Brain microvascular endothelial cell (primary cell): ENCODE data around the gene IGHMBP2.

Experiments
- DNase-seq: peaks from one replicate; pipeline ENCODE4 v3.0.0-alpha.2; 2020
- H3K27ac ChIP-seq: fragments of 250-450 bp; sonication (Bioruptor Pico); 2 replicates; pipeline ENCODE4 v1.5.1; 2020; ENCODE audit warnings: mild to moderate bottlenecking, moderate library complexity
- H3K27me3 ChIP-seq: fragments of 250-450 bp; sonication (Bioruptor Pico); replicated peaks from 2 replicates; pipeline ENCODE4 v1.5.1; 2020; ENCODE audit warnings: mild to moderate bottlenecking
- H3K36me3 ChIP-seq: fragments of 250-450 bp; sonication (Bioruptor Pico); replicated peaks from 2 replicates; pipeline ENCODE4 v1.5.1; 2020; ENCODE audit warnings: mild to moderate bottlenecking
- H3K4me3 ChIP-seq: 2 replicates; pipeline ENCODE4 v1.5.1; 2011; ENCODE audit warnings: low read depth, mild to moderate bottlenecking, control low read depth, low read length, moderate library complexity
- CTCF ChIP-seq: IDR thresholded peaks from 2 replicates; pipeline ENCODE4 v1.5.1; 2011; ENCODE audit warnings: low read depth, mild to moderate bottlenecking, moderate library complexity, low read length, control low read depth, inconsistent platforms; ENCODE audit errors: missing control alignments
- in situ Hi-C: cut with HindIII; loops from 2 replicates; pipeline ENCODE4 v1.10.0; 2017; ENCODE audit warnings: low sequenced_read_pairs, low pct_ligation_motif_present

The IGHMBP2 gene

GRCh38 chr11:68912254-68912653 is 8.6 kb downstream of the IGHMBP2 start:
- Histone ChIP-seq H3K4me3 (no peak overlapping the region), H3K27ac (no peak overlapping the region), H3K36me3 (peaks cover 48% of the 10 kb centered on the region), H3K27me3 (no peaks in the 10 kb centered on the region)
- peak; percentile 29 for DNase-seq
- in situ Hi-C loops: no loop called here
- no peak for TF ChIP-seq CTCF

- DNase-seq: no peak
- no peak overlapping the region for H3K27ac ChIP-seq
- no peak overlapping the region for H3K4me3 ChIP-seq
- H3K36me3 ChIP-seq: peaks cover 50% of the 10 kb centered on the region
- in situ Hi-C loops: no loop called here
- no peaks in the 10 kb centered on the region for H3K27me3 ChIP-seq
- TF ChIP-seq CTCF: no peak
Observed at GRCh38 chr11:68913188-68913587, 9.5 kb downstream of the IGHMBP2 start.

GRCh38 chr11:68914761-68915160 is 11.1 kb downstream of the IGHMBP2 start:
- no peak for DNase-seq
- TF ChIP-seq CTCF: no peak
- in situ Hi-C loops: no loop called here
- Histone ChIP-seq H3K27ac (no peak overlapping the region), H3K36me3 (peaks cover 51% of the 10 kb centered on the region), H3K27me3 (no peaks in the 10 kb centered on the region), H3K4me3 (no peak overlapping the region)

GRCh38 chr11:68916439-68916838 is 12.7 kb downstream of the IGHMBP2 start:
- Histone ChIP-seq H3K27ac (no peak overlapping the region), H3K36me3 (peaks cover 41% of the 10 kb centered on the region), H3K4me3 (no peak overlapping the region), H3K27me3 (no peaks in the 10 kb centered on the region)
- no peak for DNase-seq
- no peak for TF ChIP-seq CTCF
- in situ Hi-C loops: no loop called here

- DNase-seq: no peak
- in situ Hi-C loops: no loop called here
- H3K27ac ChIP-seq: no peak overlapping the region
- no peaks in the 10 kb centered on the region for H3K27me3 ChIP-seq
- H3K4me3 ChIP-seq: no peak overlapping the region
- no peak for TF ChIP-seq CTCF
- H3K36me3 ChIP-seq: peaks cover 21% of the 10 kb centered on the region
Observed at GRCh38 chr11:68923614-68924013, 19.9 kb downstream of the IGHMBP2 start.

GRCh38 chr11:68924073-68924925 is 20.6 kb downstream of the IGHMBP2 start:
- Histone ChIP-seq H3K27ac (no peak overlapping the region), H3K4me3 (no peak overlapping the region), H3K36me3 (peaks cover 20% of the 10 kb centered on the region), H3K27me3 (no peaks in the 10 kb centered on the region)
- in situ Hi-C loops: no loop called here
- DNase-seq: no peak
- no peak for TF ChIP-seq CTCF
